GM12878 (cell line): ENCODE data around the gene MMP10. TPM values are rescaled to one million over a fixed set of nuclear protein-coding genes. Genes with fewer than 3 reads are reported as not detected.
A peak's percentile ranks its signal among the peaks of the same experiment; 100 is the strongest.

ENCODE experiments used
- ATAC-seq: fragments of 200-7000 bp; cut with Tn5 transposase; 3 replicates; pipeline ENCODE4 v1.9.1; 2020; ENCODE audit warnings: mild to moderate bottlenecking, moderate library complexity
- BruUV-seq: library from RNA; stranded (reverse); fragments of 400-500 nt; replicated peaks from 2 replicates; lab custom pipeline; 2021; lab: Mats Ljungman, UMichigan
- CTCF ChIA-PET: fragments of 300-600 bp; sonication (Branson Sonifier 250); formaldehyde crosslinking; extraction: SDS; loops from one replicate; lab custom pipeline; 2021; ENCODE audit warnings: inconsistent platforms; lab: Yijun Ruan, JAX
- POLR2A ChIA-PET: fragments of 350-600 bp; formaldehyde crosslinking; extraction: SDS; loops from one replicate; lab custom pipeline; 2021; ENCODE audit warnings: inconsistent platforms; lab: Charles Lee
- RAD21 ChIA-PET: fragments of 300-600 bp; sonication (Branson Sonifier 250); formaldehyde crosslinking; loops from one replicate; lab custom pipeline; 2023; ENCODE audit warnings: antibody characterized with exemption; ENCODE audit not compliant: unreplicated experiment; lab: Charles Lee
- SMC1A ChIA-PET: fragments of 300-600 bp; sonication (Branson Sonifier 250); formaldehyde crosslinking; loops from one replicate; lab custom pipeline; 2023; ENCODE audit not compliant: unreplicated experiment, uncharacterized antibody; lab: Charles Lee
- DNase-seq: peaks from one replicate; pipeline ENCODE4 v3.0.0-alpha.2; 2011; ENCODE audit warnings: low read depth, low spot score
- FAIRE-seq: peaks from 3 replicates; lab custom pipeline; 2011; peaks lifted over from hg19 to GRCh38; lab: Jason Lieb, UNC
- H2AFZ ChIP-seq: 2 replicates; pipeline ENCODE4 v1.6.0; 2011; ENCODE audit warnings: low read depth, low read length, control low read depth; ENCODE audit not compliant: control insufficient read depth
- H3K27ac ChIP-seq: 2 replicates; pipeline ENCODE4 v1.5.1; 2011; ENCODE audit warnings: control low read depth; ENCODE audit not compliant: control insufficient read depth, insufficient read depth
- H3K27me3 ChIP-seq, 2 experiments: replicated peaks in 1 of 2; 2 replicates each; pipeline versions ENCODE4 v1.6.0 to v1.6.1; 2011; ENCODE audit warnings: low read length in 1 of 2; ENCODE audit not compliant: control insufficient read depth in 2 of 2, insufficient read depth in 2 of 2
- H3K36me3 ChIP-seq, 2 experiments: 2 replicates each; pipeline ENCODE4 v1.5.1; 2011; ENCODE audit warnings: low read length in 1 of 2; ENCODE audit not compliant: control insufficient read depth in 2 of 2, insufficient read depth in 2 of 2
- H3K4me1 ChIP-seq: 2 replicates; pipeline ENCODE4 v1.6.1; 2011; ENCODE audit warnings: mild to moderate bottlenecking, low read length, moderate library complexity, mixed read lengths; ENCODE audit not compliant: control insufficient read depth, insufficient read depth
- H3K4me2 ChIP-seq: 2 replicates; pipeline ENCODE4 v1.6.0; 2011; ENCODE audit warnings: control low read depth; ENCODE audit not compliant: control insufficient read depth, insufficient read depth
- H3K4me3 ChIP-seq: fragments of 200-600 bp; sonication (generic); 2 replicates; pipeline ENCODE4 v1.5.1; 2016
- H3K79me2 ChIP-seq: 2 replicates; pipeline ENCODE4 v1.6.0; 2011; ENCODE audit warnings: low read length; ENCODE audit not compliant: control insufficient read depth, insufficient read depth
- H3K9ac ChIP-seq: 2 replicates; pipeline ENCODE4 v1.8.0; 2011; ENCODE audit warnings: low read length, control low read depth, mixed read lengths; ENCODE audit not compliant: control insufficient read depth, insufficient read depth
- H3K9me3 ChIP-seq: replicated peaks from 3 replicates; pipeline ENCODE4 v1.5.1; 2011; ENCODE audit warnings: mild to moderate bottlenecking, low read length; ENCODE audit not compliant: control insufficient read depth, insufficient read depth
- H4K20me1 ChIP-seq: 2 replicates; pipeline ENCODE4 v1.6.0; 2011; ENCODE audit not compliant: control insufficient read depth, insufficient read depth
- CBFB ChIP-seq: IDR thresholded peaks from 2 replicates; pipeline ENCODE4 v1.6.1; 2016; ENCODE audit warnings: antibody characterized with exemption, low read depth
- CBX5 ChIP-seq: sonication (generic); IDR thresholded peaks from 2 replicates; pipeline ENCODE4 v1.6.1; 2016; ENCODE audit warnings: low read depth, moderate library complexity, mild to moderate bottlenecking, inconsistent platforms
- CEBPZ ChIP-seq: fragments of 150-350 bp; IDR thresholded peaks from 2 replicates; pipeline ENCODE4 v1.6.1; 2016; ENCODE audit warnings: low read depth, low read length
- EED ChIP-seq: sonication (generic); IDR thresholded peaks from 2 replicates; pipeline ENCODE4 v1.6.1; 2016; ENCODE audit warnings: antibody characterized with exemption, low read depth
- IKZF2 ChIP-seq, 2 experiments: fragments of 450-650 bp; IDR thresholded peaks; 2 replicates each; pipeline ENCODE4 v1.6.1; 2017; ENCODE audit warnings: mild to moderate bottlenecking in 2 of 2, moderate library complexity in 2 of 2
- PAX5 ChIP-seq: IDR thresholded peaks from 2 replicates; pipeline ENCODE4 v1.6.1; 2011; ENCODE audit warnings: low read depth, low read length, borderline replicate concordance
- RFX5 ChIP-seq: IDR thresholded peaks from 2 replicates; pipeline ENCODE4 v1.6.1; 2011; ENCODE audit warnings: low read depth, low read length, improper control_type of control experiment
- RUNX3 ChIP-seq: IDR thresholded peaks from 2 replicates; pipeline ENCODE4 v1.6.1; 2012; ENCODE audit warnings: low read length, inconsistent platforms
- SMC3 ChIP-seq: IDR thresholded peaks from 2 replicates; pipeline ENCODE4 v1.6.1; 2011; ENCODE audit warnings: low read length, improper control_type of control experiment, borderline replicate concordance
- TARDBP ChIP-seq: IDR thresholded peaks from 2 replicates; pipeline ENCODE4 v1.6.1; 2016; ENCODE audit warnings: borderline replicate concordance
- ZBED1 ChIP-seq: IDR thresholded peaks from 2 replicates; pipeline ENCODE4 v1.6.1; 2016; ENCODE audit warnings: borderline replicate concordance
- ZNF274 ChIP-seq: IDR thresholded peaks from one replicate; pipeline ENCODE4 v1.8.0; 2011; ENCODE audit not compliant: insufficient read length, insufficient read depth
- WGBS: methylation state at CpG from one replicate; pipeline ENCODE4 v1.1.6; 2016; ENCODE audit warnings: low lambda C conversion rate; ENCODE audit not compliant: insufficient replicate concordance, insufficient coverage; ENCODE audit errors: missing lambda C conversion rate; 5-methylcytosine and 5-hydroxymethylcytosine counted together
- in situ Hi-C: fragments of 300-500 bp; cut with MboI; formaldehyde crosslinking; loops from 9 replicates; pipeline ENCODE4 v1.14.3; 2018; ENCODE audit warnings: mixed read lengths
- intact Hi-C: fragments of 100-400 bp; cut with micrococcal nuclease; formaldehyde crosslinking; loops from one replicate; pipeline ENCODE4 v1.14.2; 2022; ENCODE audit not compliant: unreplicated experiment
- polyA plus RNA-seq, 11 experiments: library from polyadenylated mRNA; depleted of rRNA in 4 of 11; unstranded in 6 of 11; stranded (reverse) in 5 of 11; fragments of >200 nt; fragmentation: Nextera tagmentation in 4 of 11; fragmentation: Illumina TruSeq in 1 of 11; extraction: Ambion mirVana in 4 of 11; extraction: Trizol in 1 of 11; gene quantifications; 1 replicate in 1 of 11; 2 replicates in 10 of 11; pipeline versions ENCODE4 v1.2.1 to v1.2.3, GENCODE V29; 2011 to 2016; ENCODE audit warnings: inconsistent platforms in 2 of 11, missing spikeins in 2 of 11, low read depth in 1 of 11
- total RNA-seq, 4 experiments: library from RNA; depleted of rRNA in 3 of 4; stranded (reverse); fragments of >200 nt in 3 of 4; fragmentation: Illumina TruSeq in 1 of 4; extraction: Trizol in 1 of 4; gene quantifications; 2 replicates each; pipeline versions ENCODE4 v1.2.1 to v1.2.3, GENCODE V29; 2013 to 2021
- TF ChIP-seq, protein P1 (sequence below): fragments of 450-650 bp; IDR thresholded peaks from 2 replicates; pipeline ENCODE4 v1.6.1; 2016; ENCODE audit warnings: mild to moderate bottlenecking
- TF ChIP-seq, protein P2 (sequence below), 3 experiments: IDR thresholded peaks in 2 of 3; conservative IDR thresholded peaks in 1 of 3; 2 replicates each; pipeline ENCODE4 v1.5.1; 2011; ENCODE audit warnings: low read depth in 3 of 3, low read length in 3 of 3, mild to moderate bottlenecking in 3 of 3, control low read depth in 2 of 3, moderate library complexity in 2 of 3, inconsistent platforms in 1 of 3, mixed read lengths in 1 of 3; ENCODE audit not compliant: control insufficient read depth in 2 of 3, insufficient read depth in 1 of 3; ENCODE audit errors: extremely low read depth in 1 of 3
- TF ChIP-seq, protein P3 (sequence below): IDR thresholded peaks from 2 replicates; pipeline ENCODE4 v1.6.1; 2011; ENCODE audit warnings: mild to moderate bottlenecking, low read depth, low read length, moderate library complexity; ENCODE audit not compliant: insufficient replicate concordance

The MMP10 gene
- total and polyA plus RNA-seq, 10 of the 15 experiments (the other 5 are each of a cell fraction or from before 2014, with no cell fraction given): not detected

- TF ChIP-seq CEBPZ: no peak
- TF ChIP-seq TARDBP: no peak
- no peak for TF ChIP-seq CBFB
- TF ChIP-seq ZNF274: no peak
- TF ChIP-seq IKZF2 (IDR thresholded peaks at IDR 0.05): no peak
- TF ChIP-seq CBX5: no peak
- no peak for TF ChIP-seq RFX5
Measured at GRCh38 chr11:102734650-102735049, 45.8 kb downstream of the MMP10 start (continued).

- H2AFZ ChIP-seq: no peak overlapping the region
- in situ Hi-C loops (loop anchor here (10.0 kb wide), 1 partner anchor 211 kb away; no protein-coding TSS in a partner anchor), intact Hi-C loops (loop anchor here (1.0 kb wide), 2 partner anchors 208 to 322 kb away; no protein-coding TSS in a partner anchor)
- ChIA-PET POLR2A (no interaction called here), RAD21 (interaction anchor here (0.7 to 1.9 kb wide), 6 partner anchors 121 to 392 kb away, joined by 3 to 7 read pairs (median 3); no protein-coding TSS in a partner anchor), SMC1A (interaction anchor here (0.6 to 2.8 kb wide), 13 partner anchors 55 to 867 kb away, joined by 3 to 10 read pairs (median 3); no protein-coding TSS in a partner anchor), CTCF (interaction anchor here (0.9 to 4.1 kb wide), 19 partner anchors 20 to 867 kb away, joined by 3 to 19 read pairs (median 4); partner anchors contain the start of genes MMP10 and MMP27)
- no peaks in the 10 kb centered on the region for H3K79me2 ChIP-seq
- peak; percentile 100 for ATAC-seq
- peak; percentile 18 for FAIRE-seq
- no peaks in the 10 kb centered on the region for H3K4me1 ChIP-seq
- no peaks in the 10 kb centered on the region for H3K27me3 ChIP-seq
- no peak overlapping the region for H3K4me3 ChIP-seq
- DNase-seq: no peak
- H3K36me3 ChIP-seq: no peaks in the 10 kb centered on the region
- BruUV-seq: no TSS peak
- no peaks in the 10 kb centered on the region for H4K20me1 ChIP-seq
- no peaks in the 10 kb centered on the region; the same call in 2 of the 3 replicates for H3K9me3 ChIP-seq
- H3K4me2 ChIP-seq: no peak overlapping the region
- H3K9ac ChIP-seq: no peak overlapping the region
- no peak overlapping the region for H3K27ac ChIP-seq
- 20% methylated on average over 8 of the region's 8 CpGs for WGBS
- TF ChIP-seq, protein P1, sequence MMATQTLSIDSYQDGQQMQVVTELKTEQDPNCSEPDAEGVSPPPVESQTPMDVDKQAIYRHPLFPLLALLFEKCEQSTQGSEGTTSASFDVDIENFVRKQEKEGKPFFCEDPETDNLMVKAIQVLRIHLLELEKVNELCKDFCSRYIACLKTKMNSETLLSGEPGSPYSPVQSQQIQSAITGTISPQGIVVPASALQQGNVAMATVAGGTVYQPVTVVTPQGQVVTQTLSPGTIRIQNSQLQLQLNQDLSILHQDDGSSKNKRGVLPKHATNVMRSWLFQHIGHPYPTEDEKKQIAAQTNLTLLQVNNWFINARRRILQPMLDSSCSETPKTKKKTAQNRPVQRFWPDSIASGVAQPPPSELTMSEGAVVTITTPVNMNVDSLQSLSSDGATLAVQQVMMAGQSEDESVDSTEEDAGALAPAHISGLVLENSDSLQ: peak; percentile 96
- TF ChIP-seq, protein P2, sequence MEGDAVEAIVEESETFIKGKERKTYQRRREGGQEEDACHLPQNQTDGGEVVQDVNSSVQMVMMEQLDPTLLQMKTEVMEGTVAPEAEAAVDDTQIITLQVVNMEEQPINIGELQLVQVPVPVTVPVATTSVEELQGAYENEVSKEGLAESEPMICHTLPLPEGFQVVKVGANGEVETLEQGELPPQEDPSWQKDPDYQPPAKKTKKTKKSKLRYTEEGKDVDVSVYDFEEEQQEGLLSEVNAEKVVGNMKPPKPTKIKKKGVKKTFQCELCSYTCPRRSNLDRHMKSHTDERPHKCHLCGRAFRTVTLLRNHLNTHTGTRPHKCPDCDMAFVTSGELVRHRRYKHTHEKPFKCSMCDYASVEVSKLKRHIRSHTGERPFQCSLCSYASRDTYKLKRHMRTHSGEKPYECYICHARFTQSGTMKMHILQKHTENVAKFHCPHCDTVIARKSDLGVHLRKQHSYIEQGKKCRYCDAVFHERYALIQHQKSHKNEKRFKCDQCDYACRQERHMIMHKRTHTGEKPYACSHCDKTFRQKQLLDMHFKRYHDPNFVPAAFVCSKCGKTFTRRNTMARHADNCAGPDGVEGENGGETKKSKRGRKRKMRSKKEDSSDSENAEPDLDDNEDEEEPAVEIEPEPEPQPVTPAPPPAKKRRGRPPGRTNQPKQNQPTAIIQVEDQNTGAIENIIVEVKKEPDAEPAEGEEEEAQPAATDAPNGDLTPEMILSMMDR (IDR thresholded peaks at IDR 0.05 in 2 of 3, conservative IDR thresholded peaks at IDR 0.05 in 1 of 3; ENCODE audit: control insufficient read depth in 2 of 3, extremely low read depth in 1 of 3, insufficient read depth in 1 of 3, low read depth in 3 of 3, low read length in 3 of 3): peak; percentile 77 to 88 (median 83)
- TF ChIP-seq EED (no peak), SMC3 (peak; percentile 60), ZBED1 (no peak), RUNX3 (peak; percentile 41; the same call in 1 of the 2 replicates), PAX5 (peak; percentile 98)
- TF ChIP-seq, protein P3, sequence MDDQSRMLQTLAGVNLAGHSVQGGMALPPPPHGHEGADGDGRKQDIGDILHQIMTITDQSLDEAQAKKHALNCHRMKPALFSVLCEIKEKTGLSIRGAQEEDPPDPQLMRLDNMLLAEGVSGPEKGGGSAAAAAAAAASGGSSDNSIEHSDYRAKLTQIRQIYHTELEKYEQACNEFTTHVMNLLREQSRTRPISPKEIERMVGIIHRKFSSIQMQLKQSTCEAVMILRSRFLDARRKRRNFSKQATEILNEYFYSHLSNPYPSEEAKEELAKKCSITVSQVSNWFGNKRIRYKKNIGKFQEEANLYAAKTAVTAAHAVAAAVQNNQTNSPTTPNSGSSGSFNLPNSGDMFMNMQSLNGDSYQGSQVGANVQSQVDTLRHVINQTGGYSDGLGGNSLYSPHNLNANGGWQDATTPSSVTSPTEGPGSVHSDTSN: peak; percentile 91
Measured at GRCh38 chr11:102733232-102733875, 47.1 kb downstream of the MMP10 start.
